CD4-positive, alpha-beta T cell treated with Interleukin-2 at 100 ng/mL for 4 hours (primary cell): Measurements from ENCODE around the gene PPP6R2.
A peak's percentile ranks its signal among the peaks of the same experiment; 100 is the strongest.

Experiments used
- DNase-seq: peaks from one replicate; pipeline ENCODE4 v3.0.0-alpha.2; 2020; ENCODE audit warnings: low spot score

PPP6R2 gene, protein sequence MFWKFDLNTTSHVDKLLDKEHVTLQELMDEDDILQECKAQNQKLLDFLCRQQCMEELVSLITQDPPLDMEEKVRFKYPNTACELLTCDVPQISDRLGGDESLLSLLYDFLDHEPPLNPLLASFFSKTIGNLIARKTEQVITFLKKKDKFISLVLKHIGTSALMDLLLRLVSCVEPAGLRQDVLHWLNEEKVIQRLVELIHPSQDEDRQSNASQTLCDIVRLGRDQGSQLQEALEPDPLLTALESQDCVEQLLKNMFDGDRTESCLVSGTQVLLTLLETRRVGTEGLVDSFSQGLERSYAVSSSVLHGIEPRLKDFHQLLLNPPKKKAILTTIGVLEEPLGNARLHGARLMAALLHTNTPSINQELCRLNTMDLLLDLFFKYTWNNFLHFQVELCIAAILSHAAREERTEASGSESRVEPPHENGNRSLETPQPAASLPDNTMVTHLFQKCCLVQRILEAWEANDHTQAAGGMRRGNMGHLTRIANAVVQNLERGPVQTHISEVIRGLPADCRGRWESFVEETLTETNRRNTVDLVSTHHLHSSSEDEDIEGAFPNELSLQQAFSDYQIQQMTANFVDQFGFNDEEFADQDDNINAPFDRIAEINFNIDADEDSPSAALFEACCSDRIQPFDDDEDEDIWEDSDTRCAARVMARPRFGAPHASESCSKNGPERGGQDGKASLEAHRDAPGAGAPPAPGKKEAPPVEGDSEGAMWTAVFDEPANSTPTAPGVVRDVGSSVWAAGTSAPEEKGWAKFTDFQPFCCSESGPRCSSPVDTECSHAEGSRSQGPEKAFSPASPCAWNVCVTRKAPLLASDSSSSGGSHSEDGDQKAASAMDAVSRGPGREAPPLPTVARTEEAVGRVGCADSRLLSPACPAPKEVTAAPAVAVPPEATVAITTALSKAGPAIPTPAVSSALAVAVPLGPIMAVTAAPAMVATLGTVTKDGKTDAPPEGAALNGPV

DNA sequence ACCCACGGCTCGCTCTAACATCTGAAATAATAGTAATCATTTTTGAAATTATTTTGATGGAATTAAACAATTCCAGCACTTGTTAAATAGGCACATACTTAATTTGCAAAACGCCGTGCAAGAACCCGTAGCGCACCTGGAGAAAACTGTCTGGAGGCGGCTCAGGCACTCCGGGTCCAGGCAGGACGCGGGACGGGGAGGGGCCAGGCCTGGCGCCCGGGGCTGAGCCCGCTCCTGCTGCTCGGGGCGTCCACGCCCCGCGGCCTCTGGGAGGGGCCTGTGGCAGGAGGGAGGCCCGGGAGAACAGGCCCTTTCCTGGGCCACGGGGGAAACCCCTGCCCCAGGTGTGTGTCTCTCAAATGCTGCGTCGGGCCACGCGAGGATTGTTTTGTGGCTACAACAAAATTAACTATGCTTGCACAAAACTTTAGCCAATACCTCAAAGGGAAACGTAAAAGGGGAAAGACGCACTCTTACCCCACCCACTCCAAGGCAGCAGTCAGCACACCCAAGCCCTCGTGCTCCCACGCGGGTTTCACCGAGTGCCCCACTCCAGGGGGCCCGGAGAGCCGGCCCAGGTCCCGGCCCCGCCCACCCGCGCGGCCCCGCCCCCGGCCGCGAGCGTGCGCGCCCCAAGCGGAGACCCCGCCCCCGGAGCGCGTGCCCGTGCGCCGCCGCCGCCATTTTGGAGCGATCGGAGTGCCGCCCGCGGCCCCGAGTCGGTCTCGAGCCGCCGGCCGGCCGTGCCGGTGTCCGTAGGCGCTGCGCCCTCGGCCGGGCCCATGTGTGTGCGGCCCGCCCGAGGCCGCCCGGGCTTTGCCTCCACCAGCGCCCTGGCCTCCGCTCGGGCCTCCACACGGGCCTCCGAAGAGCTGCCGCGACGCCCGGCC, at the start of gene PPP6R2:
Gene PPP6R2, plus strand, starts transcription at position 677 of the 890 bp plus-strand sequence. CDS start 50,582 bp downstream, outside the sequence.
- DNase-seq, result peak; percentile 88

DNA sequence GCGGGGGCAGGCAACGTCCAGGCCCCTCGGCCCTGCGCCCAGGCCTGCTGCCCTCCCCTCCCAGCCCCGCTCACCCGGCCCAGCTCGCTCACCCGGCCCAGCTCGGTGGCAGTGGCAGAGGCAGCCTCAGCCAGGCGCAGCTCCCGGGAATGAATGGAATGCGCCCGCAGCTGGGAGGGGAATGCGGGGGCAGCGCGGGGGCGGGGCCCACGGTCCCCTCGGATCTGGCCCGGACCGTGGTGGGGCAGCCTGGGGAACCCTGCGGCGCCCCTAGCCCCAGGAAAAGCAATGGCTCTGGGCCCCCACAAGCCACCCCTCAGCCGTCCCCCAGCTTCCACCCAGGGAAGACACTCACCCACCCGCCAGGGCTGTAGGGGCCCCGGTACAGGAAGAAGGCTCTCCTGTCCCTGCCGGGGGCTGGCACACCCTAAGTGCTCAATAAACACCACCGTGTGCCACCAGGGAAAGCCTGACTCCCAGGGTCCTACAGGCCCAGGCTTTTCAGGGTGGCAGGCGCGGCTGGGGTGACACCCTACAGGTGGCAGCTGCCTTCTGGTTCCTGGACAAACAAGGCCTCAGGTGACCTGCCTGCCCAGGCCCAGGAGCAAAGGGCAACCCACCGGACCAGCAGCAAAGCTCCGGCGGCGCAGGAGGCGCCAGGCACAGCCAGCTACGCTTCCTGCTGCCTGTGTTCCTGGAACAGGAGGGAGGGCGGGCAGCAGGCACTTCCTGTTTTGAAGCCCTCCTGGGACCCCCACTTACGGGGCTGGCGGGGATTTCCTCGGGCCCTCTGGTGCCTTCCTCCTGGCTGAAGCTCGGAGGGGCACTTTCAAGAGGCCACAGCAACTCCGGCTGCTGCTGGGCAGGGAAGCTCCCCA, 49.4 kb upstream of the PPP6R2 start:
- DNase-seq, result no peak

DNA sequence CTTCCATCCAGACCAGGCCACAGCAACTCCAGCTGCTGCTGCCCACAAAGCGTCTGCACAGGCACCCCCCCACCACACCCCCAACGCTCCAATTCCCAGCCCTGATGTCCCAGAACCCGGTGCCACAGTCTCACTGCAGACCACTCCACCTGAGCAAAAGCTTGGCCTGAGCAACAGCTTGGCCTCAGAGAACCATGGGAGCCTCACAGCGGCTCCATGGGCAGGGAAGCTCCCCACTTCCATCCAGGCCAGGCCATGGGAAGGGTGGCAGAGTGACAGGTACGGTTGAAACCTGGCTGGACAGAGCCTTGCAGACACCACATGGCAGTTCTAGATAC, 48.8 kb upstream of the PPP6R2 start:
- no peak for DNase-seq

DNA sequence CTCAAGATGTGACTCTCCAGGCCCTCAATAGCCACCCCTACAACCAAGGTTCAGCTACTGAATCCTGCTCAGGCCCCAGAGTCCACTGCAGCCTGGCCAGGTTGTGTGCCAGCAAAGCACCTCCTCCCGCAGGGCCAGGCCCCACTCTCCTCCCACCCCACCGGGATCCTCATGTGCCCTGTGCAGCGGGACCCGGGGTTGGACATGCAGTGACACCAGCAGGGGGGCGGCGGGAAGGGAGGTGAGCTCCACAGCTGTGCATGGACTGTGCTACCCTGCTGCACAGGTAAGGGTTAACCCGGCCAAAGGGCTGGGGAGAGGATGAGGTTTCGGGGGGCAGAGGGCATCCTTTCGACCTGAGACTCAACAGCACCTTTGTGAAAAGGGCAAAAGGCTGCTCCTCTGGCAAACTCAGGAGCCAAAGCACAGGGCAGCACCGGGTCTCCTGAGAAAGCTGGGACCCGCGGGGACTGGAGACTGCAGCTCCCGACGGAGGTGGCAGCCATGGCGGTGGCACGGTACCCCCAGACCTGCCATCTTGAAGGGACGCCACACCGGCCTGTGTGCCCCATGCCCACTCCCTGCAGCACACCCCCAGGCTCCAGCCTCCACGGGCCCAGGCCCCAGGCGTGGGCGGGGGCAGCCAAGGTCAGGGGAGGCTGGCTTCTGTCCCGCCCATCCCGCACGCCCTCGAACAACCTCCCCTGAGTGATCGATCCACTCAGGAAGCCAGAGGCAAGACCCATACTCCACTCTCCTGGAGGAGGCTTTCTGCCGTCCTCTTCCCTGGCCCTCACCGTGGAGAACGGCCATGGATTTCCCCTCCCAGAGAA, 46.3 kb upstream of the PPP6R2 start:
- DNase-seq, result no peak

DNA sequence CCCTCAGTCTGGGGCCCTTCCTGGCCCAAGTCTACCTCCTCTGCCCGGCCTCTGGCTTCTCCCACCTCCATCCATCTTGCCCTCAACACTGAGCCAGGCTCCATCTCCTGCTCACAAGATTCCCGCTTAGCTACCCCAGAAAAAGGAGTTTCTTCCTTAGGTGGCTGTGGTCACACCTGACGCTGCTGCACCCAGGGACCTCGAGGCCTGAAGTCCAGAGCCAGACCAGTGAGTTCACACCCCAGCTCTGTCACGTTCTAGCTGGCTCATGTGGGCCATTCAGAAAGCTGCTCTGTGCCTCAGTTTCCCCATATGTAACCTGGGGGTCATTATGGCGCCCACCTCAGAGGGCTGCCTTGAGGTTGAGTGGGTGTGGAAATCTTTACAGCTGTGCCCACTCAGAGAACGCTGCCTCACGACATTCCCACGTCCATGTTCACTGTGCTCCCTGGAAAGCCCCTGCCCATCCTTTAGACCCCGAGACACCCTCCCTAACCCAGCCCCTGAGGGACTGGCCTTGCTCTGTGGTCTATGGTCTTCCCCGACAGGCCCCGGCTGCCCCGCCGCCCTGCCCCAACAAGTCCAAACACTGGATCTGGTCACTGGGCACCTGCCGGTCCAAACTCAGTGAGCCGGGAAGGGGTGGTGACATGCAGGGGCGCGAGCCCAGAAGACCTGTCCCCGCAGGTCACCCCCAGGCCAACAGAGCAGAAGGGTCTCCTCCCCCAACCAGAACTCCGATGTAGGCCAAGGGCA, 45.4 kb upstream of the PPP6R2 start:
- no peak for DNase-seq

DNA sequence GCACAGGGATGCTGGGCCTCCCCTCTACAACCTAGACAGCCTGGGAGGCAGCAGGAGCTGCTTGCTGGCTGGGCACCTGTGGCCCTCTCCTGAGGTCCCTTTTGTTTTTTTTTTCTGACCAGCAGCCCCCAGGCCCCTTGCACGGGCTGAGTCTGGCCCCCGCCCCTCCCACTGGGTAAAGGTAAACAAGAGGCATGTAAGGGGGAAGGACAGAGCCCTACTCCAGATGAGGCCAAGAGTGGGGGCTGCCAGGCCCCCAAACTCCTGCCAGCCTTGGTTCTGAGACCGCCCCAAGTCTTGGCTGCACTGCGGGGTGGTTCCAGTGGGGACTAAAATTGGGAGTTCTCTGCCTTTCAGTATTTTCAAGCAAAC, 44.9 kb upstream of the PPP6R2 start:
- no peak for DNase-seq

DNA sequence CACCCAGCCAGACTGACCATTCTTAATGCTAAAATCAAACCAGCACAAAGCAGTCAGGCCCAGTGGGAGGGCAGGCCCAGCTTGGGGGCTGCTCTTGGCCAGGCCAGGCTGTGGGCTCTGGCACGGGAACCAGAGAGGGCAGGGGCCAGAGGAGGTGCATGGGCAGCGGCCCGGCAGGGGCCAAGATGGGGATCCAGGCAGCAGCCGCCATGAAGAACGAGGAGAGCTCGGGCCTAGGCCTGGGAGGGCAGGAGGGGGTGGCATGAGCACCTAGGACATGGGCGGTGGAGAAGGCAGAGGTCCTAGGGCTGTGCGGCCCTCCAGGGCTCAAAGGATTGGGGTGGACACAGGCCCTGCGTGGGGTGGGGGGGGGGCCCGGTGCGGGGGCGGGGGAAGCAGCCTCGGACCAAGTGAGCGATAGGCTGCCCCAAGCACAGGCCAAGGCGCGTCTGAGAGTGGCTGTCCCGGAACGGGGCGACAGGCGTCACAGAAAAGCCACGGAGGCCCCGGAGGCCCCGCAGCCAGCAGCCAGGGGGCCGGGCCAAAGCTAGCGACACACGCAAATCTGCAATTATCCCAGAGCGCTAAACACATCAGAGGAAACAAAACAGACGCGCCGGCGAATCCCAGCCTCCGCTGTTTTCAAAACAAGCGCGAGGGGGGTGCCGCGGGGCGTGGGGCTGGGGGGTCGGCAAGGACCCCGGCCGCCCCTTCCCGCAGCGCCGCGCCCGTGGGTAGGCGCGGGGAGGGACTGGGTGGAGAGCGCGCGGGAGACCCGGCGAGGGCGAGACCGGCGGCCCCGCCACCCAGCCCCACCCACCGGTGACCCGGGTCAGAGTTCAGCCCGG, 44.0 kb upstream of the PPP6R2 start:
- no peak for DNase-seq

DNA sequence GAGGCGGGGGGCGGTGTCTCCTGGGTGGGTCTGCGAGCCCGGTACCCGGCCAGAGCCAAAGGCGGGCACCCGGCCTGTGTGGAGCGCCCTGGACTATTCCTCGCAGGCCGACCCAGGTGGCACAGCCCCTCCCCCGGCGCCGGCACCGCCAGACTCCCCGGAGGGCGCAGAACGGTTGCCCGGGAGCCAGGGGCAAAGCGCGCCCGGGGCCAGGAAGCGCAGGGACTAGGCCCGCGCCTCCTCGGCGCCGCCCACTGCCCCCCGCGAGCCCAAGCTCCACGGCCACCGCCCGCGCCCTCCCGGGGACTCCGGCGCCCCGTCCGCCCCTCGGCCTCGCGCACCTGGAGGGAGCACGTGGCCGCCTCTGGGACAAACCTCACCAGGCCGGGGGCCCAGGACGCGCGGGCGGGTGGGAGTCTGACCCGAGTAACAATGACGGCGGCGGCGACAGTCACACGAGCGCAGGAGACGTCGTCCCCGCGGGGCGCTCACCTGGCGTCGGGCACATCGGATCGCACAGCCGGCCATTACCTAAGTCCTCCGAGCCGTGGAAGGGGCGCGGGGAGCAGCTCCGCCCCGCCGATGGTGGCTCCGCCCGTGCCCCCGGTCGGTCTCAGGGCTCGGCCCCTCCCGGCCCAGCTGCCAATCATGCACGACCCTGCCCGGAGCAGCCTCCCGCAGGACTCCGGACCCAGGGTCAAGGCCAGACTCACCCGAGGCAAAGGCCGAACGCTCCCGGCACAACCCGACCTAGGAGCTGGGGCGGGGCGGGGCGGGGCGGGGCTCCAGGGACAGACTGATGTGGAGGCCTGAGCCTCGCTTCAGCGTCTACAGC, 43.1 kb upstream of the PPP6R2 start:
- DNase-seq, result no peak

DNA sequence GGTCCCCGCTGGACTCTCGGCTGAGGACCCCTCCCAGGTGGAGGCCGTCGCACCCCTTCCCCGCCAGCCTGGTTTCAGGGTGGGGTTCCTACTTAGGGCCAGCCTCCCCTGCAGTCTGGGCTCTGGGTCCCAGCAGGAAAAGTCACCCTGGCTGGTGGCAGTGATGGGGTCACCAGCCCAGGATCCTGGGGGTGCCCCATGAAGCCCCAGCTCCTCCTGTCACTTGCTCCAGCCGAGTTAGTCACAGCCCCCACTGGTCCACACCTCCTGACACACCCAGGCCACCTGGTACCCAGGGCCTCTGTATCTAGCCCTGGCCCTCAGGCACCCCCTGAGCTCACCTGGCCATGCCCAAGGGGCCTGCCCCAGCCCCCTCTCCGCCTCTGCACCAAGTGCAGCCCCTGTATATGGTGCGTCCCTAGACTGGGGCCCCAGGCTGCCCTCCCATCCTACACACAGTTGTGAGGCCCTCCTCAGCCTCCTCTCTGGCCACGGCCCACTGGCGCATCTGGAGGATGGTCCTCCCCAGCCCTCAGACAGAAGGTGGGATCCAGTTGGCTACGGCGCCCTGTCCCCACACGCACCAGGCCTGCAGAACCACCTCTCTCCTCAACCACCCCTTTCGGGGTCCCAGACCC, 42.4 kb upstream of the PPP6R2 start:
- no peak for DNase-seq

DNA sequence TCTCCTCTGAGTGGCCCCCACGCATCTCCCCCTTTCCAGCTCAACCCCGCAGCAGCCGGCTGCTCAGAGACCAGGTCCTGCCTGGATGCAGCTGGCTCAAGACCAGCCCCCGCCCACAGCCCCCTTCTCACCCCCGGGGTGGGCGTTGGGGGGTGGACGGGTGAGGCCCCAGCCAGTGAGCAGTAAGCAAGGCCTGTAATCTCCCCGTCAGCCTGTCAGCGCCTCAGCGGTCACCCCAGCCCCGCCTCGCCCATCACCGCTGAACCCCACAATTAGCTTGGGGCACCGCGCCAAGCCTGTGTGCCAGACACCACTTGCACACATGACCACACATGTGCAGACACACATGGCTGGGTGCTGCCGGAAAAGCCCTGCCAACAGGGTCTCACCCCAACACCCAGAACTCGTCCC, 41.5 kb upstream of the PPP6R2 start:
- DNase-seq, result no peak

DNA sequence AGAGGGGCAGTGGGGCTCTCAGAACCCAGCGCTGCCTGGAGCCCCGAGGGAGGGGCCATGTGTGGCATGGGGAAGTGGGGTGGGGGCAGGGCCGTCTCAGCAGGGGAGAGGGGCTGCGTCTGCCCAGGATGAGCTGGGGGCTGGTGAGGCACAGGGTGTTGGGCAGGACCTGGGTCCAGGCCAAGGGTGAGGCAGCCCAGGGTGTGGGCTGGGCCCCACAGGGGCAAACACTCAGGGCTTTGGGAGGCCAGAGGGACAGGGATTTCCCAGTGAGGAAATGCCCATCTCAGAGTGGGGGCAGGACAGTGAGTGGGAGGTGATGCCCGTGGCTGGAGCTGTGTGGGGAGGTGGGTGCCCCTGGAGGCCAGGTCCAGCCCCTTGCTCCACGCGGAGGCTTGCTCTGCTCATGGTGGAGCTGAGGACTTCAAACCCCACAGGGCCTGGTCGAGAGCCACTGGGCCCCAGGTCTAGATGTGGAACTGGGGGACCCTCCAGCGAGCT, 41.0 kb upstream of the PPP6R2 start:
- no peak for DNase-seq

DNA sequence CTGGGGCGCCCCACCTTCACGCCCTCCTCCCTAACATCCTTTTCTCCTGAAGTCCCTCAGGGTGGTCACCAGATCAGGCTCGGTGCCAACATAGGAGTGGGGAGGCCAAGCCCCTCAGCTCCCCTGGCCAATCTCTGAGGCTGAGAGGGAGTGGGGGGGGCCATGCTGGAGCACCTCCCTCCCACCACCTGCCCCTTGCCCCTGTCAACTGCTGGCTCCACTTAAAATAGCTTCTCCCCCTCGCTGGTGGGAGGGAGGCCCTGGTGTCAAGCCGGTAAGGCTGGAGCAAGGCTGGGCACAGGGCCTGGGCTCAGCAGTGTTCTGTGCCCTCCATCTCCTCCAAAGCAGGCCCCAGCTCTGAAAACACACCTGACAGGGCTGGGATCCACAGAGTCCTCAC, 40.6 kb upstream of the PPP6R2 start:
- DNase-seq, result no peak

DNA sequence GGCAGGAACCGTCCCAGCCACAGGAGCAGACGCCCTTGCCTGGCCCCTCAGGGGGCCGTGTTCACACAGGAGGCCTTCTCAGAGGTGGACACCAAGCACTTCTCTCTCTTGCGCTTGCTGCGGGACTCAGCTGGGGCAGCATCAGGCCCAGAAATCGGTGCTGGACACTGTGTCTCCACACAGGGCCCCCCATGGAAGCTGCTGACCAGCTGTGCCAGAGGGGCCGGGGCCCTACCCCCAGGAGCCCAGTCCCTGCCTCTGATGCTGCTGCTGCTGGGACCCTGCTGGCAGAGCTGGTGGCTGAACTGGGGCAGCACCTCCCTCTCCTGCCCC, 39.6 kb upstream of the PPP6R2 start:
- no peak for DNase-seq

DNA sequence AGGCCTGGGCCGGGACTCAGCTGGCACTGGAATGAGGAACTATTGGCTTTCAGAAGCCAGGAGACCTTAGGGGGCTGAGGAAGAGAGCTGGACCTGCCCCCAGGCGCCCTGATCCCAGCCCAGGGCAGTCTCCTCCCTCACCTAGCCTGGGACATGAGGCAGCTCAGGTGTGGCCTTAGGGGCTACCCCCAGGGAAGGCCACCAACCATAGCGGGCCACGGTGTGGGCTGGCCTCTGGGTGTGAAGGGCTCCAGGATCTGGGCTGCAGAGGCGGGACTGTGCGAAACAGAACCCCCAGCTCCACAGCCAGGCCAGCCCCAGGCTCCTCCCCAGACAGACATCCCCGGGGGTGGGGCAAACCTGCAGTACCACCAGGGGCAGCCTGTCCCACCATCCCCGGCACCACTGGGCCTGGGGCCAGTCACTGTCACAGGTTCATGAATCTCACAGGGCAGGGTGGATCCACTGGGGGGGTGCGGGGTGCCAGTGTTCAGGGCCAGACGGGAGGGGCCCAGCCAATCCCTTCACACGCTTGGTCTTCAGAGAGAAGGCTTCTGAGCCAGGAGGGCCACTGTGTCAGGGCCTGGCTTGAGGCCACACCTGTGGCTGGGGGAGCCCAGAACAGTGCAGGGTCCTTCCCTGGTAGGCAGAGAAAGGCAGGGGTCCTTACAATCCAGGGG, 39.1 kb upstream of the PPP6R2 start:
- DNase-seq, result peak; percentile 34

DNA sequence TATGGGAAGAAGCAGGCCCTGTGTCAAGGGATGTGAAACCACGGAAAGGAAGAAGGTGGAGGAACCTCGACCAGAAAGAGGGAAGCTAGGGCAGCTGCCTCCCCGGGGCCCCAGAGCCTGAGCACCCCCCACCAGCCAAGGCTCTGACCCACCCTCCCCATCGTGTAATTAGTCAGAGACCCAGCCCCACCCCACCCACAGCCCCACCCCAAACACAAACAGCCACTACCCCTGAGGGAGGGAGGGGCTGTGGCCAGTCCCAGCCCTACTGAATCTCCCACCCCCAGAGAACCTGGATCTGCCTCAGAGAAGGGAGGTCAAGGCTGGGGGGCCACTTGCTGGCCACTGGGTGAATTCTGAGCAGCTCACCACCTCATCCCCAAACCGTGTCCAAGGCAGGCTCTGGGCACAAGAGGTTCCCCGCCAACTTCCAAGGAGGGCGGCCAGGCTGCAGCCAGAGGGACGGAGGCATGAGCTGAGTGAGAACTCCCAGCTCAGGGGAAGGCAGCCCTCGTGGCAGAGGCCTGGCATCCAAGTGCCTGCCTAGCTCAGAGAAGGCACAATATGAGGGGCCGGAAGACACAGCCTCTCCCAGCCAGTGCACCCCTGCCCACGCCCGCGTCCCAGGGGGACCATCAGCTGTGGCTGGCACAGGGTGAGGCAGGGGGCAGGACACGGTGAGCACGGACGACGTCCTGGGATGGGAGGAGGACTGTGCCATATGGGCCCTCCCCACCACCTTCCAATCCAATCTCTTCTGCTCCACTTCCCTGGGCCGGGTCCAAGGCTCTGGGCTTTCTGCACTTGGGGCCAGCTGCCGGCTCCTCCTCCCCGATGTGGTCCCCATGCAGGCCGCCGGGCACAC, 38.4 kb upstream of the PPP6R2 start:
- no peak for DNase-seq
